Right forelimb (tissue), 1 donor: ENCODE measurements around the gene MDM2.

Experiments
- DNase-seq: peaks from one replicate; pipeline ENCODE4 v3.0.0-alpha.2; 2018

The MDM2 gene

DNA sequence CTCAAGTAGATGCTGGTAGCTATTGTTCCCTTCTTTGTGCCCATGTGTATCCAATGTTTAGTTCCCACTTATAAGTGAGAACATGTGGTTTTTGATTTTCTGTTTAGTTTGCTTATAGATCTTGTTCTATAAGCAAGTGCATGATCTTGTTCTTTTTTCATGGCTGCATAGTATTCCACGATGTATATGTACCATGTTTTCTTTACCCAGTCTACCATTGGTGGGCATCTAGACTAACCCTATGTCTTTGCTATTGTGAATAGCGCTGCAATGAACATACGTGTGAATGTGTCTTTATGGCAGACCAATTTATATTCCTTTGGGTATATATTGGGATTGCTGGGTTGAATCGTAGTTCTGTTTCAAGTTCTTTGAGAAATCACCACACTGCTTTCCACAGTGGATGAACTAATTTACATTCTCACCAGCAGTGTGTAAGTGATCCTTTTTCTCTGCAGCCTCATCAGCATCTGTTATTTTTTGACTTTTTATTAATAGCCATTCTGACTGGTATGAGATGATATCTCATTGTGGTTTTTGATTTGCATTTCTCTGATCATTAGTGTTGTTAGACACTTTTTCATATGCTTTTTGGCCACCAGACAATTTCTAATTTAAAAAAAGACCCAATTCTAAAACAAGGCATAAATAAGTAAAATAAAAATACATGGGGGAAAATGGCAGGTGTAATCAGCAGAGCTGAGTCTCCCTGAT is 74.4 kb downstream of the MDM2 start:
- no peak for DNase-seq

DNA sequence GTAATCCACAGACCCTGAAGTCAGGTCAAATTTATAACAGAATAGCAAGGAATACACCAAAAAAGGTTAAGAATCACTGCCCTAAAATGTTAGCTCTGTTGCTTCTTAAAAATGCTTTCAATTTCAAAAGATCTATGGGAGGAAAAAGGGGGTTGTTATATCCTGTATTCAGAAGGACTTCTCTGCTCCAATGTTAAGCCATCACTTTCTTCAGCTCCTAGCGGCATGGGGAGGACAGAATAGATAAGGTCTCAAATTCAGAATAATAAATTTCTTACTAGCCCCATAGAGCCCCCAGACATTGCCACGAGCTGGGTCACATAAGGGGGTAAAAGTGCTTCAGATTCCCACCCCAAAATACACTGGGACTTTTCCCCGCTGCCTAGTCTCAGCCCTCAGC is 75.2 kb downstream of the MDM2 start:
- no peak for DNase-seq

DNA sequence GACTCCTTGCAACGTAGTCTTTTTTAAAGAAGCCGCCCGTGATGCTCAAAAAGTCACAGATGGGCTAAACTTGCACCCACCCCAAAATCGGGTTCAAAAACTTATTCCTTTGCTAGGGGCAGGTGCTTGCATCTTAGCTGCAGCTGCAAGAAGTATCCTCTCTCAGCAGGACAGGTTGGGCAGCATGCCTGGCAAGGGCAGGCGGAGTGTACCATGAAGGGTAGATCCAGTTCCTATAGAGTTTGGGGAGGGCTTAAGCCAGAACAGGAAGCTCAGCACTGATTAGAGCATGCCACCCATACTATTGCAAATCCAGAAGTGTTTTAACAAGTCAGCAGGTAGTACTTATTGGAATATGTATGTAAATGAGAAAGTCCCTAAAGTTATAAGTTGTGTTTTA is 76.3 kb downstream of the MDM2 start:
- no peak for DNase-seq

DNA sequence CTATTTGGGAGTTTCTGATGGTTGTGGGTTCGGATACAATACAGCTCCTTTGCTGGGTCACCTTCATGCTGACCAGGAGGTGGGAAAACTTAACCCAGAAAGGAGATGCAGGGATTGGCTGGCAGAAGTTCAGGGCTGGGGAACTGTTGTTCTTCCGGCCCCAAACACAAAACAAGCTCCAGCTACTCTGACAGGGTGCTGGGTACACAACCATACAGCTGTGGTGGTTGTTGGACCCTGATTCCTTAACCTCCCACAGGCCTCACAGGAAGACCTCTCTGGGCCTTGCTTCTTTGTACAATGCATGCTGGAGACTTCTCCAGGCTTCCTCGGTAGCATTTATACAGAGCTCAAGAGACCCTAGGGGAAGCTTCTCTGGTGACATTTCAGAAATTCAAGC is 77.4 kb downstream of the MDM2 start:
- DNase-seq = no peak

DNA sequence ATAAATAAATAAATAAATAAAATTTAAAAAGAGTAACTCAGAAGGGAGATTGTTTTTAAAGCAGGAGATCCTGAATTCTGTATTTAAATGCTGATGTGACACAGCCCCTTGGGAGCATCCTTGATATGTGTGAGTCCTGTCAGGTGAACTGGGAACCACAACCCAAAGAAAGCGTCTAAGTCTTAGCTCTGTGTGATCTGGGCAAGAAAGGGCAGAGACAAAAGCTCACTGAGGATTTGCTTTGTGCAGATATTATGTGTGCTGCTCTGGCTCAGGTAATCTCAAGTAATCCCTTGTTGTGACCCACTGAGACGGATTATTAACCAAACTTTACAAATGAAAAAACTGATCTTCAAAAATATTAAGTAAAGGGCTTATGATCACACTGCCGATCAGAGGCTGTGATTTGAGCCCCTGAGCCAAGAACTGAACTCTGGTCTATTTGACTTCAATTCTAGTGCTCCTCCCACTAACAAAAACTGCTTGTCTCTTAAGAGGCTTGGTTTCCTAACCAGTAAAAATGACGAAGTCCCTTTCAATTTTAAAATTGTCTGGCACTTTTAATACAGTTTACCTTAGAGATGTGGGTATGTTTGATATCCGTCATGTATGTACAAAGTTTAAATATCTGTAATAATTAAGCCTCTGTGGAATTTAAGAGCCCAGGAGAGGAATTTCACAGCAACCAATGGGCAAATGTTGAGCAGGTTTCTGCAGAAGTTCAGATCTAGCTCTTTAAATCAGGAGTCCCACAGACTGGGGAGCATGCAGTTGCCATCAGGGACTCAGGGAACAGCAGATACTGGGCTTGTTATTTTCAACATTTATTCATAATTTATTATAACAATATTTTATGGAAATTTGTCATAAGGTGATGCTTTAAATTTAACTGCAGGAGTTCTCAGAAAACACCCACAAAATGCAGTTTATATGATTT is 78.9 kb downstream of the MDM2 start:
- DNase-seq = no peak

DNA sequence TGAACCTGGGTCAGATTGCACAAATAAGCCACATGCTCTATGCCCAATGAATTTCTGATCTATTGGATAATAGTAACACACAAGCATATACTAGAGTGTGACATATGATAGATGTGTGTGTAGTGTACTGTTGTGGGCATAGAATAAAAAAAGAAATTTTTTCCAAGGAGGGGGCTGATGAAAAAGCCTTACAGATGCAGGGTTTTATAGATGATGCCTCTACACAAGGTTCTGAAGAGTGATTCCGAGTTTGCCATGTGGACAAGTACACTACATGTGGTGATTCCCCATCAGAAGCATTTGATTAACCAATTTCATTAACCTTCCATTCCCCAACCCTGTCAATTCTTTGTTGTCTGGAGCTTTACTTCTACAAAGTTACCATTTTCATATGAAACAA is 79.7 kb downstream of the MDM2 start:
- DNase-seq = no peak

DNA sequence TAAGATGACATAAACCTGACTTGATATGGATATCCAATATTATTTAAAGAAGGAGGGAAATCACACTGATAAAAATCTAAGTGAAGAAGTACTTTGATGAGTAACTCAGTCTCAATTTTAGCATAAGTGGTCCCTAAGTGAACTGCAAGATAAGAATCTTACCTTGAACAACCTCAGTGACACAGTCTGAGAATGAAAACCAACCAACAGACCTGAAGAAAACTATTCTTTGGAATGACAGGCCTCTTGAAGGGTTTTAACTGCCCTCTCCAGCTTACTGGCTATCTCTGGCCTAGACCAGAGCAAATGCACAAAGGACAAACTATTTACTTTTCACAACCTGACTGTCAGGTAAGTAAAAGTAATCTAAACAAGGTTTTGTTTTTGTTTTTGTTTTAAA is 80.3 kb downstream of the MDM2 start:
- no peak for DNase-seq

DNA sequence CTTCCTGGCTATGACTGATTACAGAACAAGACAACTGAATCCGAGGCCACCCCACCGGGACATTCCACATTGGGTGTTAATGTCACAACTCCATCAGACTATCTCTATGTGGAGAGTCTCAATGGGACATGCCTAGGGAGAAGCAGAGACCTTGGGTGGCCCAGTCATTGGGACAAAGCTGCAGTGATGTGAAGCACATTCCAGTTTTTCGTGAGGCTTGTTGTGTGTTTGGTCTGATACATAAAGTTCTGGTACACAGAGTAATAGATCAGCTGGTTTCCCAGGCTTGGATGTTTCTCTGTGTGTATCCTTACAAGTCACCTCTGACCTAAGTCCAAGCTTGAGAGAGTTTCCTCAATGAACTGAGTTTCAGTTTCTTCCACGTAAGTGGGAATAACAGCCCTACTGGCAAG is 82.7 kb downstream of the MDM2 start:
- DNase-seq = no peak

DNA sequence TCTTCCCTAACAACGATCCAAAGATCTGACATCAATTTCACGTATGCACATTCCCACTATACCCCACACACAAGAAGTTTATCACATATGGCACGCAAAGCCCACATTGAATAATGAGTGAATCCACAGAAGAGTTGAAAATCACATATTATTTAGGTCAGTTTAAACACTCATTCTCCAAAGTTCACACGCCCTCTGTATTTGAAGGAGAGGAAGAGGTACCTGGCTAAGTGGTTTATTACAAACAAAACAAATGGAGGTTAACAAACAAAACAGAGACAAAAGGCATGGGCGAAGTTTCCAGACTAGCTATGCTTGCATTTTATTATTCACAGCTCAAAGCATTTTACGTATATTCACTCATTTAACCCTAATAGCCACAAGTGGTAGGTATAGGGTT is 83.2 kb downstream of the MDM2 start:
- DNase-seq = no peak

DNA sequence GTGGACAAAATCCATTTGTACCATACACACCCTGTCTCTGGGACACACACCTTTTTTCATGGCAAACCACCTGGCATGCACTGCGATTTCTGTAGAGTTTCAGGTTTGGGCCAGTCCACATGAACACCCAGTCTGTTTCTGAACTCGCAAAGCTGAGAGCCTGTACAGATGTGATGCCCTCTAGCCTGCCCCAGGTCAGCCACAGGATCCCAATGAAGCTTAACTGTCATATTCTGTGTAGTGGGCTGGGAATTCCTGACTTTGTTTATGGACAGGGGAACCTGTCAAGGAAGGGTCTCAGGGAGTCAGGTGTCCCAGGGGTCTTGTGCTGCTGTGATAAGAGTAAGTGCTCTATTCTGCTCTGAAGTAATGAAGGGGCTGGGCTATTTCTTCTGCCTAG is 85.2 kb downstream of the MDM2 start:
- DNase-seq = no peak

DNA sequence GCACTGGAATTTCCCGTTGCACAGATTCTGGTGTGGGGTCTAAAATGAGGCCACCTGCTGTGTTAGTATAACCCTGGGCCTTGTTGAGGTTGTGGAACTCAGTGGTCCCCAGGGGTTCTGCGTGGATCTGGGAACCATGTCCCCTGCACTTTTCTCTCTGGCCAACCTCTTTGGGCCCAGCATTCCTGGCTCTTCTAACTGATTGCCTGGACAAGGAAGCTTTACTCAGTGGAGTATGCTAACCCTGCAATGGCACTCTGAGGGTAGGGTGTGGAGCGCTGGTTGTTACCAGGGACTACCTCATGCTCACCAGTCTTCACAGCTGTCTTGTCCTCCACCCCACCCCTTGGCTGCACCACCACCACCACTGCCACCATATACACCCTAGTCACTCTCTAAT is 85.8 kb downstream of the MDM2 start:
- DNase-seq = no peak

DNA sequence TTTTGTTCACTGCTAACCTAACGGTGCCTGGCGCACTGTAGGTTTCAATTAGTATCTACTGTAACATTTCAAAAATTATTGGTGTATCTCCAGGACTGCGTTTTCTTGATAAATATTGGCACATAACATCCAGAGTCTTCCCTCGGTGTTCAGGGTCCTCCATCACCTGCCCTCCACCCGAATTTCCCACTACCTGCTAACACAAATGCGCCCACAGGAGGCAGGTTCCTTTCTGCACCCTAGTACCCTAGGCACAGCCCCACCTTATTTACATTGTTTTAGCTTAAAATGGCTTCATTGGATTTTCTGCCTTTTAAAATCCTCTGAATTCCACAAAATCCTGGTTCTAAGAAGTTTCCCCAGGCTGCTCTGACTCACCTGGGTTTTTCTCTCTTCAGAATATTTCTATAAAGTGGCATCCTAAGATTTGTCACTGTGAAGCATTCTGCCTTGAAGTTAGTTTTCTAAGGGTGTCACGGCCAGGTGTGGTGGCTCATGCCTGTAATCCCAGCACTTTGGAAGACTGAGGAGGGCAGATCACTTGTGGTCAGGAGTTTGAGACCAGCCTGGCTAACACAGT is 86.4 kb downstream of the MDM2 start:
- no peak for DNase-seq

DNA sequence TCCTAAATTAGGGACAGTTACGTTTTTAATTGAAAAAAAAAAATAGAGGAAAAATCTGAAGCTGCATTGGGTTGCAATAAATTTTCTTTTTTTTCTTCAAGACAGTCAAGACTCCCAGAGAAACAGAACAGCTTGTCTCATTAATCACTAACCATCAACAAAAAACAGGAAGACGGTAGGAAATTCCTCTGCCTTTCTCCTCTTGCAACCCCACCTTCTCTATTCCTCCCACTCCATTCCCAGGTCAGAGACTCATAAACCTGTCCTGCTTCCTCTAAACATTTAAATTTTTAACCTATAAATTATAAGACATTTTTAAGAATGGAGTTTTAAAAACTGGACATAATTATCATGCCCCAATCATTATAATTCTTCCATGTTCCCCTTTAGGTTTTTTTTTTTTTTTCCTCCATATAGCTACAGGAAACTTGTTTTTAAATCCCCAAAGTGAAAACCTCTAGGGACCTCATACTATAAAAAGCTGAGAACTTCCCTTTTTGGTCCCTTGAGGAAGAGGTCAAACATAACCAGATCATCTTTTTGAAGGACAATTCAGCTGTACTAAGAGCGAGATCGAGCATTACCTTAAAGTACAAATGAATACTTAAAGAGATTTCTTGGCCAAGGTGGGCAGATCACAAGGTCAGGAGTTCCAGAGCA is 89.0 kb downstream of the MDM2 start:
- DNase-seq = no peak

DNA sequence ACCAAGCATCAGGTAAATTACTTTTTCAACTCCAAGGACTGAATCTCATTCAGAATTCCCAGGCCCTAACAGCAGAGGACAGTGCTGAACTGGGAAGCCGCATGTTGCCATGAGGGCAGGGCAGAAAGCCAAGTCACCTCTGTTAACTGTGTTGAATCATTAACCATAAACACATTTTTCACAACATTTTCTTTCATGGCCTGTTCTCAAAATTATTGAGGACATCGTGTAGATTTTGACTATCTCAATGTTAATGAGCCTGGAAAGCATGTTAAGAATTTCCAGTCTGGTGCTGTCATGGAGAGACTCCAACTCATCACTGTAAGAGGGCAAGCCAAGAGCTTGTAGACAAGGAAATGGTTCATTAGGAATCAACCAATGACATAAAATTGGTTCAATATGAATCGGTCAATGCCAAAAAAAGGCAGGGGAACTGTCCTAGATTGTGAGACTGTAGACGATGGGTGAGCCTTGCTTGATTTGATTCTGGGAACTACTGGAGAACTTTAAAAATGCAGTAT is 91.3 kb downstream of the MDM2 start:
- no peak for DNase-seq

DNA sequence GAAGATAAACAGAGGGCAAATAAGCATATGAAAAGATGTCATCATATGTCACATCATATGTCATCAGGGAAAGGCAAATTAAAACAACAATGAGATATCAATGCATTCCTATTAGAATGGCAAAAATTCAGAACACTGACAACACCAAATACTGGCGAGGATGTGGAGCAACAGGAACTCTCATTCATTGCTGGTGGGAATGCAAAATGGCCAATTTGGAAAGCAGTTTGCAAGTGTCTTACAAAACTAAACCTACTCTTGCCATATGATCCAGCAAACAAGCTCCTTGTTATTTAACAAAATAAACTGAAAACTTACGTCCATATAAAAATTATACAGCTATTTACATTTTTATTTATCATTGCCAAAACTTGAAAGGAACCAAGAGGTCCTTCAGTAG is 92.3 kb downstream of the MDM2 start:
- no peak for DNase-seq
